K562 (cell line): ENCODE results near the gene MRM2. TPM values are rescaled to one million over a fixed set of nuclear protein-coding genes. Genes with fewer than 3 reads are reported as not detected.

Experiments
- ATAC-seq: fragments of 200-7000 bp; cut with Tn5 transposase; 3 replicates; pipeline ENCODE4 v1.9.1; 2020; ENCODE audit warnings: moderate library complexity
- BruUV-seq: library from RNA; stranded (reverse); fragments of 400-500 nt; replicated peaks from 2 replicates; lab custom pipeline; 2021; lab: Mats Ljungman, UMichigan
- CTCF ChIA-PET: fragments of 300-600 bp; formaldehyde crosslinking; extraction: SDS; loops from one replicate; lab custom pipeline; 2021; ENCODE audit warnings: low intra/inter-chr PET ratio; lab: Yijun Ruan, JAX
- POLR2A ChIA-PET: fragments of 300-600, 350-650 bp; sonication (Branson Sonifier 250); formaldehyde crosslinking; extraction: SDS; loops from one replicate; lab custom pipeline; 2021; ENCODE audit warnings: antibody characterized with exemption, inconsistent platforms; lab: Yijun Ruan, JAX
- DNase-seq, 4 experiments: peaks; one replicate each; pipeline versions ENCODE4 v3.0.0 to v3.0.0-alpha.2; 2011 to 2018; ENCODE audit warnings: low spot score in 3 of 4, mixed read lengths in 3 of 4; ENCODE audit errors: extremely low read depth in 1 of 4
- FAIRE-seq: peaks from 2 replicates; lab custom pipeline; 2011; peaks lifted over from hg19 to GRCh38; lab: Jason Lieb, UNC
- H2AFZ ChIP-seq: 2 replicates; pipeline ENCODE4 v1.6.0; 2011; ENCODE audit warnings: low read depth, low read length, control low read depth, inconsistent platforms
- H3K27ac ChIP-seq: fragments of 200-600 bp; 3 replicates; pipeline ENCODE4 v1.8.0; 2011; ENCODE audit warnings: low read depth, mild to moderate bottlenecking, control low read depth, inconsistent platforms, low read length, moderate library complexity, mixed read lengths; ENCODE audit errors: extremely low read depth
- H3K27me3 ChIP-seq, 2 experiments: fragments of 300-600 bp in 1 of 2; 2 replicates in 1 of 2; 3 replicates in 1 of 2; pipeline versions ENCODE4 v1.6.0 to v1.8.0; 2011; ENCODE audit warnings: inconsistent platforms in 2 of 2, low read length in 2 of 2, mild to moderate bottlenecking in 1 of 2, mixed read lengths in 1 of 2, moderate library complexity in 1 of 2; ENCODE audit not compliant: control insufficient read depth in 2 of 2, insufficient read depth in 2 of 2
- H3K36me3 ChIP-seq: fragments of 300-600 bp; 3 replicates; pipeline ENCODE4 v1.8.0; 2011; ENCODE audit warnings: mild to moderate bottlenecking, low read length, inconsistent platforms; ENCODE audit not compliant: control insufficient read depth, insufficient read depth
- H3K4me1 ChIP-seq, 2 experiments: fragments of 200-600 bp in 1 of 2; replicated peaks in 1 of 2; 2 replicates in 1 of 2; 3 replicates in 1 of 2; pipeline versions ENCODE4 v1.5.1 to v1.8.0; 2011; ENCODE audit warnings: inconsistent platforms in 2 of 2, low read length in 2 of 2, mild to moderate bottlenecking in 1 of 2, mixed read lengths in 1 of 2, moderate library complexity in 1 of 2; ENCODE audit not compliant: control insufficient read depth in 2 of 2, insufficient read depth in 2 of 2
- H3K4me2 ChIP-seq: 2 replicates; pipeline ENCODE4 v1.6.1; 2011; ENCODE audit warnings: low read length, control low read depth, inconsistent platforms, mixed read lengths; ENCODE audit not compliant: insufficient read depth
- H3K4me3 ChIP-seq: fragments of 200-600 bp; sonication (generic), shearing (Covaris generic); 2 replicates; pipeline ENCODE4 v1.5.1; 2016; ENCODE audit warnings: control low read depth, inconsistent platforms
- H3K79me2 ChIP-seq: fragments of 200-600 bp; 3 replicates; pipeline ENCODE4 v1.8.0; 2011; ENCODE audit warnings: low read length, inconsistent platforms; ENCODE audit not compliant: control insufficient read depth, insufficient read depth
- H3K9ac ChIP-seq, 2 experiments: 2 replicates each; pipeline versions ENCODE4 v1.6.0 to v1.6.1; 2011; ENCODE audit warnings: low read depth in 2 of 2, low read length in 2 of 2, control low read depth in 1 of 2, inconsistent platforms in 1 of 2, mild to moderate bottlenecking in 1 of 2, mixed read lengths in 1 of 2; ENCODE audit not compliant: insufficient read depth in 1 of 2
- H3K9me1 ChIP-seq: one replicate; pipeline ENCODE4 v1.6.0; 2011; ENCODE audit warnings: inconsistent platforms, mild to moderate bottlenecking, low read length, moderate library complexity; ENCODE audit not compliant: control insufficient read depth, insufficient read depth
- H3K9me3 ChIP-seq: replicated peaks from 2 replicates; pipeline ENCODE4 v1.5.1; 2011; ENCODE audit warnings: low read depth, low read length, inconsistent platforms; ENCODE audit not compliant: control insufficient read depth, insufficient read depth
- H4K20me1 ChIP-seq: replicated peaks from 2 replicates; pipeline ENCODE4 v1.6.1; 2011; ENCODE audit warnings: low read length, inconsistent platforms, mixed read lengths; ENCODE audit not compliant: control insufficient read depth, insufficient read depth
- CREB3 ChIP-seq: fragments of 450-650 bp; conservative IDR thresholded peaks from 2 replicates; pipeline ENCODE4 v1.6.1; 2016; ENCODE audit warnings: missing genetic modification characterization, low read depth, mild to moderate bottlenecking, missing compliant biosample characterization, moderate library complexity
- EP400 ChIP-seq: fragments of 450-650 bp; IDR thresholded peaks from 2 replicates; pipeline ENCODE4 v1.6.1; 2017; ENCODE audit warnings: antibody characterized with exemption, mild to moderate bottlenecking, moderate library complexity
- FOSL1 ChIP-seq: fragments of 200-800 bp; sonication (Bioruptor generic); conservative IDR thresholded peaks from 2 replicates; pipeline ENCODE4 v1.6.1; 2016; ENCODE audit warnings: missing genetic modification characterization, missing compliant biosample characterization
- HOXB6 ChIP-seq: fragments of 250-450 bp; sonication (Bioruptor Pico); IDR thresholded peaks from 2 replicates; pipeline ENCODE4 v1.5.1; 2022; ENCODE audit warnings: mild to moderate bottlenecking, borderline replicate concordance
- KDM5B ChIP-seq: fragments of 200-600 bp; sonication (generic); IDR thresholded peaks from 2 replicates; pipeline ENCODE4 v1.6.1; 2012; ENCODE audit warnings: low read depth, mild to moderate bottlenecking, moderate library complexity, low read length, control low read depth, inconsistent platforms; ENCODE audit not compliant: insufficient replicate concordance
- PPARD ChIP-seq: fragments of 250-450 bp; sonication (Bioruptor Pico); IDR thresholded peaks from 2 replicates; pipeline ENCODE4 v1.8.0; 2022; ENCODE audit warnings: inconsistent platforms, mild to moderate bottlenecking, moderate library complexity
- SMARCC2 ChIP-seq: fragments of 450-650 bp; IDR thresholded peaks from 2 replicates; pipeline ENCODE4 v1.6.1; 2017; ENCODE audit warnings: antibody characterized with exemption, moderate library complexity, mild to moderate bottlenecking, low read depth
- TSHZ1 ChIP-seq: fragments of 250-450 bp; sonication (Bioruptor Pico); IDR thresholded peaks from 2 replicates; pipeline ENCODE4 v1.4.0; 2020; ENCODE audit warnings: mild to moderate bottlenecking, moderate library complexity
- ZNF589 ChIP-seq: fragments of 200-800 bp; sonication (Bioruptor generic); IDR thresholded peaks from 2 replicates; pipeline ENCODE4 v1.6.1; 2016; ENCODE audit warnings: low read depth, missing genetic modification characterization, missing compliant biosample characterization
- ZNF717 ChIP-seq: fragments of 250-450 bp; sonication (Bioruptor Pico); IDR thresholded peaks from 2 replicates; pipeline ENCODE4 v1.5.0; 2021
- WGBS: fragments of 100-300 bp; shearing (Covaris generic); methylation state at CpG from one replicate; pipeline ENCODE4 v1.1.6; 2016; ENCODE audit warnings: low coverage, mixed read lengths; ENCODE audit not compliant: insufficient coverage; ENCODE audit errors: missing lambda C conversion rate; 5-methylcytosine and 5-hydroxymethylcytosine counted together
- in situ Hi-C: fragments of 300-500 bp; cut with MboI; formaldehyde crosslinking; loops from 4 replicates; pipeline ENCODE4 v1.15.0; 2018; ENCODE audit warnings: inconsistent platforms, mixed read lengths
- intact Hi-C: fragments of 100-400 bp; cut with micrococcal nuclease; formaldehyde crosslinking; loops from 2 replicates; pipeline ENCODE4 v1.14.2; 2022
- polyA plus RNA-seq, 8 experiments: library from polyadenylated mRNA; depleted of rRNA in 4 of 8; stranded (reverse) in 5 of 8; unstranded in 3 of 8; fragments of >200 nt; fragmentation: Nextera tagmentation in 2 of 8; fragmentation: Illumina TruSeq in 1 of 8; extraction: Ambion mirVana in 2 of 8; extraction: Trizol in 1 of 8; gene quantifications; 2 replicates each; pipeline versions ENCODE4 v1.2.1 to v1.2.3, GENCODE V29; 2011 to 2014; ENCODE audit warnings: inconsistent platforms in 1 of 8, missing spikeins in 1 of 8
- total RNA-seq, 7 experiments: library from RNA; depleted of rRNA in 6 of 7; stranded (reverse); fragments of >200 nt in 6 of 7; fragmentation: Illumina TruSeq in 2 of 7; extraction: Trizol in 2 of 7; gene quantifications; 2 replicates each; pipeline versions ENCODE4 v1.2.1 to v1.2.3, GENCODE V29; 2011 to 2021; ENCODE audit warnings: low replicate concordance in 1 of 7
- TF ChIP-seq, protein P1 (sequence below): fragments of 450-650 bp; formaldehyde crosslinking; conservative IDR thresholded peaks from 2 replicates; pipeline ENCODE4 v1.4.0; 2022; ENCODE audit warnings: mild to moderate bottlenecking, missing genetic modification characterization
- TF ChIP-seq, protein P2 (sequence below): fragments of 450-650 bp; IDR thresholded peaks from 2 replicates; pipeline ENCODE4 v1.7.0; 2016; ENCODE audit warnings: borderline replicate concordance

Gene MRM2
- total and polyA plus RNA-seq, 9 of the 15 experiments (the other 6 are each of a cell fraction or from before 2014, with no cell fraction given), result 32.4 to 116 (median 50.5) TPM

- DNase-seq (no peak), FAIRE-seq (no peak), ATAC-seq (no peak)
- Histone ChIP-seq H2AFZ (no peak overlapping the region), H4K20me1 (no peaks in the 10 kb centered on the region), H3K9ac (no peak overlapping the region), H3K27ac (no peak overlapping the region), H3K36me3 (peaks cover 31% of the 10 kb centered on the region; the same call in 2 of the 3 replicates), H3K9me1 (no peaks in the 10 kb centered on the region), H3K4me2 (no peak overlapping the region), H3K79me2 (0 out of 3 replicates have a peak, but pooled peaks cover 2% of the 10 kb centered on the region), H3K4me3 (no peak overlapping the region), H3K4me1 (peaks cover 0 to 9% of the 10 kb centered on the region in 2 experiments; a peak in 2 of 5 replicates), H3K27me3 (no peaks in the 10 kb centered on the region), H3K9me3 (no peaks in the 10 kb centered on the region)
- in situ Hi-C loops, result no loop called here
- ChIA-PET CTCF (no interaction called here), POLR2A (interaction anchor here (0.6 kb wide), 1 partner anchor 168 kb away, joined by 3 read pairs; no protein-coding TSS in a partner anchor)
- BruUV-seq, result no TSS peak
- intact Hi-C loops, result no loop called here
- no peak for TF ChIP-seq TSHZ1 (CRISPR knock-in tag)
- no peak for TF ChIP-seq SMARCC2
- TF ChIP-seq, protein P1, sequence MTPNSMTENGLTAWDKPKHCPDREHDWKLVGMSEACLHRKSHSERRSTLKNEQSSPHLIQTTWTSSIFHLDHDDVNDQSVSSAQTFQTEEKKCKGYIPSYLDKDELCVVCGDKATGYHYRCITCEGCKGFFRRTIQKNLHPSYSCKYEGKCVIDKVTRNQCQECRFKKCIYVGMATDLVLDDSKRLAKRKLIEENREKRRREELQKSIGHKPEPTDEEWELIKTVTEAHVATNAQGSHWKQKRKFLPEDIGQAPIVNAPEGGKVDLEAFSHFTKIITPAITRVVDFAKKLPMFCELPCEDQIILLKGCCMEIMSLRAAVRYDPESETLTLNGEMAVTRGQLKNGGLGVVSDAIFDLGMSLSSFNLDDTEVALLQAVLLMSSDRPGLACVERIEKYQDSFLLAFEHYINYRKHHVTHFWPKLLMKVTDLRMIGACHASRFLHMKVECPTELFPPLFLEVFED (CRISPR knock-in tag), result no peak
- no peak for TF ChIP-seq ZNF589
- no peak for TF ChIP-seq ZNF717 (CRISPR knock-in tag)
- TF ChIP-seq PPARD, result no peak
- TF ChIP-seq FOSL1 (tag), result no peak
- no peak for TF ChIP-seq HOXB6 (CRISPR knock-in tag)
- TF ChIP-seq, protein P2, sequence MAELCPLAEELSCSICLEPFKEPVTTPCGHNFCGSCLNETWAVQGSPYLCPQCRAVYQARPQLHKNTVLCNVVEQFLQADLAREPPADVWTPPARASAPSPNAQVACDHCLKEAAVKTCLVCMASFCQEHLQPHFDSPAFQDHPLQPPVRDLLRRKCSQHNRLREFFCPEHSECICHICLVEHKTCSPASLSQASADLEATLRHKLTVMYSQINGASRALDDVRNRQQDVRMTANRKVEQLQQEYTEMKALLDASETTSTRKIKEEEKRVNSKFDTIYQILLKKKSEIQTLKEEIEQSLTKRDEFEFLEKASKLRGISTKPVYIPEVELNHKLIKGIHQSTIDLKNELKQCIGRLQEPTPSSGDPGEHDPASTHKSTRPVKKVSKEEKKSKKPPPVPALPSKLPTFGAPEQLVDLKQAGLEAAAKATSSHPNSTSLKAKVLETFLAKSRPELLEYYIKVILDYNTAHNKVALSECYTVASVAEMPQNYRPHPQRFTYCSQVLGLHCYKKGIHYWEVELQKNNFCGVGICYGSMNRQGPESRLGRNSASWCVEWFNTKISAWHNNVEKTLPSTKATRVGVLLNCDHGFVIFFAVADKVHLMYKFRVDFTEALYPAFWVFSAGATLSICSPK, result no peak
- no peak for TF ChIP-seq CREB3 (tag)
- TF ChIP-seq KDM5B, result no peak
- TF ChIP-seq EP400, result no peak
- WGBS, result 88% methylated on average over 9 of the region's 9 CpGs
These were observed 51.0 kb downstream of the MRM2 start for GRCh38 chr7:2191016-2191415.
